DMS53 treated with DMSO at 0.1 percent for 48 hours (cell line): ENCODE measurements around the gene PLAAT1.

Experiments
- DNase-seq: peaks from one replicate; lab custom pipeline; 2025; ENCODE audit not compliant: unreplicated experiment; lab: John Stamatoyannopoulos, UW

The PLAAT1 gene

DNA sequence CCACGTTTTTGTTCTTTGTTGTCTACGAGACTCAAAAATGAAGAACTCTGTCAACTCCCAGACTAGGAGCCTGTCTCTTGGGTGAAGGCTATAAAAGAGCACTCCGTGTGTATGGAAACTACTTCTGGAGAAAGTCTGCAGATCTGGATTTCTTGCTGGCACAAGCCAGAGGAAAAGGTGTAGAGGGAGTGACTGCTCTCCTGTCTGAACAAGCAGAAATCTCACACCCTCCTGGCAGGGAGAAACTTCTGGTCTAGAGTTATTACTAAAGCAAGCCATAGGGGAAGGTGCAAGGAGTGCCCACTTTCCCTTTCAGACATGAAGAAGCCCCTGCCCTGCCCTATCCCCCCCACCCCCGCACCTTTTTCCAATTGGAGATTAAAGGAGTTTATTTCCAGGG is 9.5 kb downstream of the PLAAT1 start:
- no peak for DNase-seq

DNA sequence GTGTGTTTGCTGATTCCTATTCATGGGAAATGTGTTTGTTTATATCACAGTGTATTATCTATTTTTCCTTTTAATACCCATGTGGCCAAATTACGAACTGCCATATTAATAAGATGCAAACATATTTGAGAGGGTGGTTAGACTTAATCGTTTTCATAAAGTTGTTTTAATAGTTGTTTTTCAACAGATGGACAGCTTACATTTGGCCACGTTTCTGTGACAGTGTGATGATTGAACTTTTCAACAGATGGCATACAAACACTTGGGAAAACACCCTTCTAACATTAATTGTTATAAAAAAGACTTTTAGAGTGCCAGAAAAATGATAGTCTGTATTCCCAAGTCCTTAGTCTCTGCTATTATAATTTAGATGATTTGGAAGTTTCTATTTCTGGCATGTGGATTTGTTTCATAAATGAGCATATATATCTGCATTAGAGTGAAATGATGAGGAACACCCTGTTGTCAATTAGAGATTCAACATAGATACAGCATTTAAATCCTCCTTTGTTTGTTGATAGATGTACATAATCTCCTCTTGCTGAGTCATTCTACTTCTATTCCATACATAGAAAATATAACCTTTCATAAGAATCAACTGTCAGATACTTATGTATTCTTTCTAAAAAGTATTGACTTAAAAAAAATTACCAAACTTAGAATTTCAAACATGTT is 13.1 kb downstream of the PLAAT1 start:
- no peak for DNase-seq

DNA sequence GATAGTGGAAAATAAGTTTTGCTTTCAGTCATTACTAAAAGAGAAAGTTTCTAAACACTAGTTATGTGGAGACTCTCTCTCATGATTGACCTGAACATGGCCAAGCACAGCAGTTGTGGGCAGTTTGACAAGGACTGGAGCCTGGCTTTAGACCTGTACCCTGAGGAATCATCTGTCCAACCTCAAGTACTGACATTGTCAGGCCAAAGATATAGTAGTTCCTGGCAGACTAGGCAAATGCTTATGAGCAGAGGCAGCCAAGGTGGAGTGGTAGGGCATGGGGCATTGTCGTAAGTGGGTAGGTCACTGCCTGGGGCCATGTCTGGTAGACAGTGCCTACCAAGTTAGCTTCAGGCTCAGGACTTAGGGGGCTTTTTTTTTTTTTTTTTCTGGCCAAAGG is 20.9 kb downstream of the PLAAT1 start:
- DNase-seq: no peak

DNA sequence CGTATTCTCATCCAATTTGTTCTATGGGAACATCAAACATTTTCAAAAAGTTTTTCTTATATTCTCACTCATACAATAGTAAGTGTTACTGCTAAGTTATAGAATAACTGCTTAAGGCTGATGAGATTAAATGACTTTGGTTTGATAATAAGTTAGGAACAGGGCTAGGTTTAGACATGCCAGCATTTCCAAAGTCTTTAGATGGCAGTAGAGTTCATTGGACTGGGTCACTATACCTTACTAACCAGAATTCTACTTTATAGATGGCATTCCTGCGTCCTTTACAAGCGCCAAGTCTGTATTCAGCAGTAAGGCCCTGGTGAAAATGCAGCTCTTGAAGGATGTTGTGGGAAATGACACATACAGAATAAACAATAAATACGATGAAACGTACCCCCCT is 21.7 kb downstream of the PLAAT1 start:
- DNase-seq: no peak

DNA sequence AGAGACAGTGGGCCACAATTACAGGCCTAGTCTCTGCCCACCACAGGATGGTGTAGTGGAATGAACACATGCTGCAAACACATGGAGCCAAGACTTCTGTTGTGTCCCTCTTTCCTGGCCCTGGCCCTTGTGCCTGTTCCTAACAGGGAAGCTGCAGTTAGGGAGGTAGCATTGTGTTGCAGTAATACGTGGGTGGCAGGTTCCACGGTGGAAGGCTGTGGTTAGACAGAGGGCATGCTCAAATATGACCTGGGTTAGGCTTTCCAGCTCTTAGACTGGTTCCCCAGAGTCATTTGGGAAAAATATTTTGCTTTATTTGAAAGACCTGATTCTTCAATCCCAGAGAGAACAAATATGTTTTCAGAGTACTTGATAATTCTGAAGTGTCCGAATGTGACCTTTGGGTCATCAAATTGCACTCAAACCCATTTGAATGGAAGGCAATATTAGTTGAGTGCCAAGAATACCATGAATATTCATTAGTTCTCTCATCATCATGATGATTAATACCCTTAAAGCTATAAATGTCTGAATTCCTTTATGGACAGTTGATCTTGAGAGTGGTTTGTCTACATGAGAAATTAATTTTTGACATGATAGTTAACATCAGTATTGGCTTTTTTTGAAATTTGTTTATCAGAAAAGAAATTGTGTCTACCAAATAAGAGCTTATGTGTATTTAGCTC is 28.5 kb downstream of the PLAAT1 start:
- DNase-seq: no peak

DNA sequence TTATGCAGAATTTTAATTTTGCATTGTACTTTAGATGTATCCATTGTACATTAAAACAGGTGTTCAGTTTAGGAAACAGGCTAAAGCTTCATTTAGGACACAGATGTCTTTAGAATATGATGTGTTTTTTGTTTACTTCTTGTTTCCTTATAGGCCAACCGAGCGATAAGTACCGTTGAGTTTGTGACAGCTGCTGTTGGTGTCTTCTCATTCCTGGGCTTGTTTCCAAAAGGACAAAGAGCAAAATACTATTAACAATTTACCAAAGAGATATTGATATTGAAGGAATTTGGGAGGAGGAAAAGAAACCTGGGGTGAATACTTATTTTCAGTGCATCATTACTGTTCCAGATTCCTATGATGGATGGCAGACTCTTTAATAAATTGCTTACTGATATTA is 29.4 kb downstream of the PLAAT1 start:
- no peak for DNase-seq

DNA sequence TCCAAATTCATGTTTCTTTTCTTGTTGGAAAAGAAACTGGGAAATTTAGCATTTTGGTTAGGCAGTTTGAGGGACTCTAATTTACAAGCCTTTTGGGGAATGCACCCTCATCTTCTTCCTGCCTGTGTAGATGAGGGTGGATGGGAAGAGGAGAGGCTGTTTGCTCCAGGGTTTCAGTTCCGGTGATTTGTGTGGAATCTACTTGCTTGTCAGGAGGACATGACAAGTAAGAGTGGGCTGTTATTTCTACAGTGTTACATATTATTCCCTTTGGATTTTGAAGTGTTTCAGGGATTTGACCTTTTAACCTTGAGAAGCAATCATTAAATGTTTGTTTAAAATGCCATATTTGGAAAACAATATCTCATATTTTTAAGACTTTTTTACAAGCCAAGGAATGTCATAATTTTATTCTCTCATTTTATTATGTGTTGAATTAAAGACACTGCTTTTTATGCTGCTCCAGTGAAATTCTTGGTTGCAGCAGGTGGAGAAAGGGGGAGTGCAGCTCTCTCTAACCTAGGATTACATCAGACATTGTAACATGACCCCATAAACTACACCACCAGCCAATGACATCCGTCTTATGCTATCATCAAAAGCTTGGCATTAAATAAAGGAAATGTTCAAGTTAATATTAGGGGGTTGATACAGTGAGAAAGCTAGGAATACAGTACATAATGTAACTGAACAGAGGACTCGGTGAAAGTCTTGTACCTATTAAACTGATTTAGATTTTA is 30.2 kb downstream of the PLAAT1 start:
- DNase-seq: no peak

DNA sequence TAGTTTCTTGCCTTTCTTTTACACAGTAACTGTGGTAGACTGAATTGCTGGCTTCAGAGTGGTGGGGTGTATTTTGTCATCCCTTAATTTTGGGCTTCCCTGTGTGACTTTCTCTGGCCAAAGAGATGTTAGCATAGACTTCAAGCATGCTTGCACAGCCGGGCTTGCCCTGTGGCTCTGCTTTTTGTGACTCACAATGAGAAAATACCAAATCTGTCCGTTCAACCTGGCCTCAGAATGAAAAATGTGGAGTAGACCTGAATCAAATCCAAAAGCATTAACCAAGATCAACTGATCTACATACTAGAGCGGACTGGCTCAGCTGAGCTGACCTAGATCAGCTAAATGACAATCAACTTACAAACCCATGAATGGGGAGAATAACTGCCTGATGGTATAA is 51.4 kb downstream of the PLAAT1 start:
- no peak for DNase-seq

DNA sequence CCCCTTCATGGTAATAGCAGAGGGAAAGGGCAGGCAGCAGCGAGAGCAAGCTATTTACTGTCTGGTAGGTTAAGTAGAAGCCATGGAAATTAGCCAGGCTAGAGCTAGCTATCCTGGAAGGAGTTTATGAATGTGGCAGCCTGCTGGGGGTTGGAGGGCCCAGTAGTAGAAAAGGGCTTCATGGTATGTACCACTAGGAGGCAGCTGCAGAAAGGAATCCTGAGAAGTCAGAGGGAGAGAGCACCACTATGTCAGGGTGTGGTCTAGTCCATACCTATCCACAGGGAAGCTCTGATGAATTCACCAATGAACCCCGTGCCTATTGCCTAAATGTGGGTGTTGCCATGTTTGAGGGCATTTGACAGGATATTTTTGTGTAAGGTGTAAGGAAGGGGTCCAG is 55.0 kb downstream of the PLAAT1 start:
- DNase-seq: no peak

DNA sequence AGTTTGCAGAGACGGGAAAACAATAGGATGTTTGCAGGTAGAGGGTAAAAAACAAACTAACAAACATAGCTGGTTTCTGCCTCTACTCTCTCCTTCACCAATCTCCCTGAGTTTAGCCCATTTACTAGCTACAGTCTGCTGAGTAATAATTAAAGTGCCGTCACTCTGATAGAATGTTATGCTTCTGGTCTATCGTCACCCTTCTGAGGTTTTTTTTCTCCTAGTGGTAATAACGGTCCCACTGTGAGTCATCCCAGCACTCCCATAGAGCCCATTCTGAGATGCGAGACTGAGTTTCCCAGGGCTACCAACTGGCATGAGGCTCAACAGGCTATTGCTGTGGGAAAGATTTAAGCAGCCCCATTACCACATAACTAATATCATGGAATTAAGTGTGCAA is 56.4 kb downstream of the PLAAT1 start:
- DNase-seq: no peak

DNA sequence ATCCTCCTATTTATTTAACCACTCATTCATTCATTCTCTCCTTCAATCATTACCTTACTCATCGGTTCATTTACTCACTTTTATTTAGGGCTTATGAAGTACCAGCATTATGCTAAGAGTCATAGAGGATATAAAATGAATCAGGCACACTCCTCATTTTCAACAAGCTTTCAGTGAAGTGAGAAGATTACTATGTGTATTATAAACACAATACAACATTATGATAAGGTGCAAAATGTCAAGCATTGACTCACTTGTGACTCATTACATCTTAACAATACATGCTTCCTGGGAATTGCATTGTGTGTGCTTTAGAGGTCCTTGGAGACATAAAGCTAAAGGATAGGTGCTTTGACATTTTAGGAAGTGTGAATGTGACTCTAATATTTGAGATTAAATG is 60.4 kb downstream of the PLAAT1 start:
- DNase-seq: peak; percentile 46

DNA sequence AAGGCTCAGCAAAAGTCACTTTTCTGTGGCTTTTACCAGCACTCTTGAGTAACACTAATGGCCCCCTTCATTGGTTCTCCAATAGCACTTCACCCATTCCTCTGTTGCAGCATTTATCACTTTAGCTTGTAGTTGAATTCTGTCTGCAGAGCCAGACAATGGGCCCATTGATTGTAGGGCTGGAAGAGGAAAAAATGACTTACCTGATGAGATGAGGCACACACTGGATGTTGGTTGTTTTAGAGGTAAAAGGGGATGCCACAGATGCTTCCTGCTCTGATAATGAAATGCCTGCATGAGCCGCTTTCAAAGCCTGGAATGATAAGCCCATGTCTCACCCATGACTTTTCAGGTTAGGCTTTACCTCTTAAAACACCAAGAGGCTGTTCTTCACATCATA is 64.3 kb downstream of the PLAAT1 start:
- no peak for DNase-seq

DNA sequence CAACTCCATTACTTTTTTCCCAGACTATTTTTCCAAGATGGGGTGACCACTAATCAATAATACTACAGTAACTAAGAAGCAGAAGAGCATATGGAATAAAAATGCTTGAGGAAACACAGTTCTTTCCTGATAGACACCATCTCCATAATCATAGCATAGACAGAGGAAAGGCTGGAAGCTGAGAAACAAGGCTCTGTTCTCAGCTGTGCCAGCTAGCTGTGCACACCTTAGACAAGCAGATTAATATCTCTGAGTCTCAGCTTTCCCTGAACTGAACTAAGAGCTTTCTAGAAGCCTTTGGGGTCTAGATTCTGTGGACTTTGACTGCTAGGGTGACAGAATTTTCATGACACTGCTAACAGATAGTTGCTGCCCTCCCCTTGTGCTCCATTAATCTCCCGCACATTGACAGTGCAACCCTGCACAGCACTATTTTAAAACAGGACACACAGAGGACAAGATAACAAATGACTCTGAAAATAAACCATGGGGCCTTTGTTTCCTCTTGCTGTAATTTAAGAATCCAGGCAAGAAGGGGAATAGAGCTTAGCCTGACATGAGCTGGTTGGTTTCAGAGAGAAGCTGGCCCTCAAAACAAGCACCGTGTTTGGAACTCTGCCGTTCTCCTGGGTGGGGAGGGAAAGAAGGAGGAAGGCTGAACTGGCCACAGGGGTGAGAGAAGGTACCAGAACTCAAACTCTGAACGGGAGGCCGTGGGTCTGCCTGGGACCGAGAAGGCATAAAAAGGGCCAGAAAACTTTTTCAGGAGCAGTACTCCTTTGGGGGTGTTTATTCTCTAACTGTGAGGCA is 70.1 kb downstream of the PLAAT1 start:
- no peak for DNase-seq

DNA sequence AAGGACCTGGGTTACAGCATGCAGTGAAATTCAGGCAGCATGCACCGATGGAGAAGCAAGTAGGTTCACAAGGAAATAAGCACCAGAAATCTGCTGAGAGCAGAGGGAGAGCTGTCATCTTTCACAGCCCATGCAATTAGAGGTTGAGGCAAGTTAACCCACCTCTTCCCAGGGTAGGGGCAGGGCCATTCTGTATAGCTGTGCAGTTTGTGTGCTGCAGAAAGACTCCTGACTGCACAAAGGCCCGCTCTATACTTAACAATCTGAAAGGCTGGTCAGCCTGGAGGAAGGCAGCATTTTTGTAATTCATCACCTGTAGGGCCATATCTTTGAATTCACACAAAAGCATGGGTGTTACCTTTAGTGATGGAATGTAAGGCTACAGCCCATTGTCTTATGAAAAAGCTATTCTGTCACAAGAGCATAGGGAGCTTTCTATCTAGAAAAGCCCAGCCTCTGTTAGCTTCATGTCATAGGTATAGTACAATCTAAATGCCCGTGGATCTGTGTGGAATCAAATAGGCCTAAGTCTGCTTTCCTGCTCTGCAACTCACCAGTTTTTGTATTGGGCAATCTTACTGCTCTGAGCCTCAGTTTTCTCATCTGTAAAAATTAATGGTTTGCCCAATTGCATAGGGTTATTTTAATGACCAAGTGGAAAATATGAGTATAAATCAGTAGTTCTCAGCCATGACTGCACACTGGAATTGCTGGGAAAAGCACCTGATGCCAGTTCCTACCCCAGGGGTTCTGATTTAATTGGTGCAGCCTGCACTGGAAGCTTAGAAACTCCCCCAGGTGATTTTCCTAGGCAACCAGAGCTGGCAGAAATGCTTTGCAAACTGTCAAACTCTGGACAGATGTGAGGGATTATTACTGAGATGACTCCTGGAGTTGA is 72.3 kb downstream of the PLAAT1 start:
- no peak for DNase-seq

DNA sequence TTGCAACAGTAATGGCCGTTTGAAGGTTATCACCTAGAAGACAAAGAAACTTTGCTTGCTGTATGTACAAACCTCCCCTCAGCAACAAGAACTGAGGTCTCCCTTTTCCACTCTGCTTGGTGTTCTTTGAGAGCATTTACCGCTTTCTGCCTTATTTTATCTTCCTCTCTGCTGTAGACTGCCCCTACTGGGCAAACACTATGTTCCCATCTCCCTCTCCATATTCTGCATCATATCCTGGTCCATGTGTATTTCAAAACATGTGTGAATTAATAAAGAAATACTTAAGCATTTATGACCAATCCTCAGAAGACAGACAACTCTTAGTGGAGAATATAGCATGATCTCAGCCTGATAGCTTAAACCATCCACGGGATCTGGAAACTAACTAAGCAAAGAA is 73.1 kb downstream of the PLAAT1 start:
- DNase-seq: no peak

DNA sequence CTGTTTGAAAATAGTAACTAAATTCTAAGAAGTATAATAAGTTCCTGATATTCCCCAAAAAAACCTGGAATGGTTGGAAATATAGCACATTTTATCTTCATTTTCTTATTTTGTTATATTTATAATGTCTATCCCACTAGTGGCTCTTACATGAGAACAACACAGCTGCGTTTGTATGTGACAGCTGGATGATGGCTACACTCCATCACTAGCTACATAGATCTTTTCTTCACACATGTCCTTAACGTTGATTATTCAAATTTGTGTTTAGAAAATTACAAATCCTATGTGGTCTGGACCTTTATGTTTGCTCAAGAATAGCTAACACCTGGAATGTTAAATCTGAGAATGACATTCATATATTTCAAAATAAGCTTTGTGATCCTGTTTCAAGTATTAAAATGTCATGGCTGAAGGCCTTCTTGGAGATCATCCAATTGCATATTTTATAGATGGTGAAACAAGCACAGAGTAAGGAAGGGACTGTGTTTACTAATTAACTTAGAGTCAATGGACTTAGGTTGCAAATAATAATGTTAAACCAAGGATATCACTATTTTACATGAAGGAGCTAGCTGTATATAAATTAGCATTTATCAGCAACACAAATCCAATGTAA is 76.8 kb downstream of the PLAAT1 start:
- DNase-seq: no peak
